Endometrial microvascular endothelial cells (primary cell): Measurements from ENCODE around the gene IL12RB2. TPM values are rescaled to one million over a fixed set of nuclear protein-coding genes. Genes with fewer than 3 reads are reported as not detected.
"Not testable (repeated sequence)": the region's sequence is repeated elsewhere in the genome, so short reads cannot be mapped to it uniquely, and the experiment has no call there.

Experiments used
- in situ Hi-C: cut with HindIII; loops from 2 replicates; pipeline ENCODE4 v1.10.0; 2017; ENCODE audit warnings: low sequenced_read_pairs, low pct_unique_long_range_greater_than_20kb; ENCODE audit errors: inconsistent ontology term
- total RNA-seq: library from RNA; depleted of rRNA; stranded (reverse); fragments of >200 nt; gene quantifications from one replicate; pipeline ENCODE4 v1.2.3, GENCODE V29; 2015; ENCODE audit errors: inconsistent ontology term

IL12RB2 gene
- total RNA-seq, 1 donor from 2014 or later: not detected

DNA sequence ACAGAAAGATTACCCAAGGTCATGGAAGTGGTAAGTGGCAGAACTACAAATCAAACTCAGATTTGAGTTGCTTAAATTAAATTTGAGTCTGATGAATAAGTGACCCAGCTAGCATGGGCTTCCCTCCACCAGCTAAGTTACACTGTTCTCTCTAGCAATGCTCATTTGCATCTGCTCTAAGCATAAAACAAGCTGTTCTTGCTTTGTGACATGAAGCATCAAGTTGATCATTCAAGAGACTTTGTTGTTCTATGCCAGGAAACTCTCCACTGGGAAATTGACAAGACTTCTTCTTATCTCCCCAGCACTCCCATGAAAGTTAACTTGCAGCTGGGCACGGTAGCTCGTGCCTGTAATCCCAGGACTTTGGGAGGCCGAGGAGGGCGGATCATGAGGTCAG lies 73.5 kb downstream of the IL12RB2 start:
- in situ Hi-C loops: no loop called here

DNA sequence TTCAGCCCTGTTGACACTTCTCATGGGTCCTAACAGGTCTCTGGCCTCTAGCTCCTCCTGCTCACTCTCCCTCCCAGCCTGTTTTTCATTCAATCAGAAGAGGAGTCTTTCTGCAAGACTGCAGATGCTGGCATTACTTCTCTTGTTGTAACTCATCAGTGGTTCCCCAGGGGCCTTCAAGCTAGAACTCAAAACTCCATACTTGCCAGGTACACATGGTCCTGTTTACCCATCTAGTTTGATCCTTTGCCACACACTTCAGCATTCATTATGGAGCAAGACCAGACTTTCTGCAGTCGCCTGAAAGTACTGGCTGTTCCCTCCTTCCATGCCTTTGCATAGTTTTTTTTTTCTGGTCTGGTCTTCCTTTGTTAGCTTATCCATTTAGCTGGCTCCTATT lies 74.6 kb downstream of the IL12RB2 start:
- in situ Hi-C loops: no loop called here

DNA sequence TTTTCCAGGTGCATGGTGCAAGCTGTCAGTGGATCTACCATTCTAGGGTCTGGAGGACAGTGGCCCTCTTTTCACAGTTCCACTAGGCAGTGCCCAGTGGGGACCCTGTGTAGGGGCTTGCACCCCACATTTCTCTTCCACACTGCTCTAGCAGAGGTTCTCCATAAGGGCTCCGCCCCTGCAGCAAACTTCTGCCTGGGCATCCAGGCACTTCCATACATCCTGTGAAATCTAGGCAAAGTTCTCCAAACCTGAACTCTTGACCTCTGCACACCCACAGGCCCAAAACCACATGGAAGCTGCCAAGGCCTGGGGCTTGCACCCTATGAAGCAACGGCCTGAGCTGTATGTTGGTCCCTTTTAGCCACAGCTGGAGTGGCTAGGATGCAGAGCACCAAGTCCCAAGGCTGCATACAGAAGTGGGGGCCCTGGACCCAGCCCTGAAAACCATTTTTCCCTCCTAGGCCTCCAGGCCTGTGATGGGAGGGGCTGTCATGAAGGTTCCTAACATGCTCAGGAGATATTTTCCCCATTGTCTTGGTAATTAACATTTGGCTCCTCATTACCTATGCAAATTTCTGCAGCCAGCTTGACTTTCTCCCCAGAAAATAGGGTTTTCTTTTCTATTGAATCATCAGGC lies 76.4 kb downstream of the IL12RB2 start:
- in situ Hi-C loops: no loop called here

- in situ Hi-C loops: no loop called here
Observed at GRCh38 chr1:67390041-67390887, 82.6 kb downstream of the IL12RB2 start.

GRCh38 chr1:67393240-67393639 lies 85.6 kb downstream of the IL12RB2 start:
- in situ Hi-C loops: no loop called here

DNA sequence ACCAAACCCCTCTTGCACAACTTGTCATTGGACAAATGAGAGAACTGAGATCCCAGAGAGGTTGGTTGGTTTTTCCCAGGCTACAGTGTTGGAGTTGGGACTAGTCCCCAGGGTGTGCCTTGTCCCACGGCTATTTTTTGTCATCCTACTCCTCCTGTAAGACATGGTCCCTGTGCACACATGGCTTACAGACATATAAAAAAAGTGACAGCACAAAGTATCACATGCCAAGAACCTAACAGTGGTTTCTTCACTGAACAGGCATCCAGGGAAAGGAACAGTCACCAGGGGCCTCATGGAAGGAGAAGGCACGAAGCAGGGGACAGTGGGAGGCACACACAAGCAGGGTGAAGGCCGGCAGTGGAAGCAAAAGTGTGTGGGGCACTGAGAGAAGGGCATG lies 86.1 kb downstream of the IL12RB2 start:
- in situ Hi-C loops: no loop called here

- in situ Hi-C loops: no loop called here
Observed at GRCh38 chr1:67394548-67394947, 86.9 kb downstream of the IL12RB2 start.

DNA sequence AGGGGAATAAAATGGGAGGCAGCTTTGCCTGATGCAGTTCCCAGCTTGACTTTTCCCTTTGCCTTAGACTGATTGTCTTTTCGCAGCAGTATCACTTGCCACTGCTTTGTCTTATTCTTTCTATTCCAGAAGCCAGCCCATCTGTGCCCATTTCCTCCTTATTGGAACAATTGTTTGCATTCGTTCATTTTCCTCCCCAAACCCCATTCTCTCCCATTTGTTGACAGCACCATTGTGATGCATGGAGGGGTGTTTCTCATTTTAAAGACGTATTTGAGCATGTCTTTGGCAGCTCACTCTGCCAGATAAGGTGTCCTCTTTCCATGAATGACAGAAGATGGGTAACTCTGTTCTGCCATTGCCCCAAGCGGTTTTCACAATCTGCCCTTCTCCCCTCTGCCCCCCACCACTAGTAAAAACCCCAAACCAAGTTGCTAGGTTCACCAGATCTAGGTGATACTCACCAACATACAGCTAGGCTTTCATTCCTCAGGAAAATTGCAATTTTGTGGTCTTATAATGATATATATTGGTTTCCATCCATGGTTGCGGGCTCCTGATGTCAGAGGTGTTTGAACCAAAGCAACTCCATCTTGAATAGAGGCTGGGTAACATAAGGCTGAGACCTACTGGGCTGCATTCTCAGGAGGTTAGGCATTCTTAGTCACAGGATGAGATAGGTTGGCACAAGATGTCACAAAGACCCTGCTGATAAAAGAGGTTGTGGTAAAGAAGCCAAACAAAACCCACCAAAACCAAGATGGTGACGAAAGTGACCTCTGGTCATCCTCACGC lies 91.7 kb downstream of the IL12RB2 start:
- in situ Hi-C loops: no loop called here

DNA sequence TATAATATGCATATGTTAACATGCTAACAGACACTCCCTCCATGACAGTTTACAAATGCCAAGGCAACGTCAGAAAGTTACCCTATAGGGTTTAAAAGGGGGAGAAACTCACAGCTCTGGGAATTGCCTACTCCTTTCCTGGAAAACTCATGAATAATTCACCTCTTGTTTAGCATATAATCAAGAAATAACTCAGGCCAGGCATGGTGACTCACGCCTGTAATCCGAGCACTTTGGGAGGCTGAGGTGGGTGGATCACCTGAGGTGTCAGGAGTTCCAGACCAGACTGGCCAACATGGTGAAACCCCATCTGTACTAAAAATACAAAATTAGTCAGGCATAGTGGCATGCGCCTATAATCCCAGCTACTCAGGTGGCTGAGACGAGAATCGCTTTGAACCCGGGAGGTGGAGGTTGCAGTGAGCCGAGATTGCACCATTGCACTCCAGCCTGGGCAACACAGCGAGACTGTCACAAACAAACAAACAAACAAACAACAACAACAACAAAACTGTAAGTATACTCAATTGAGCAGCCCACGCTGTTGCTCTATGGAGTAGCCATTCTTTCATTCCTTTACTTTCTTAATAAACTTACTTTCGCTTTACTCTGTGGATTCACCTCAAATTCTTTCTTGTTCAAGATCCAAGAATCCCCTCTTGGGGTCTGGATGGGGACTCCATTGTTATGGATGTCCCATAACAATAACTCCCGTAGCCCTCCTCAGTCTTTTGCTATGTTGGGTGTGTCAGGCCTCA lies 92.5 kb downstream of the IL12RB2 start:
- in situ Hi-C loops: not testable (repeated sequence)

DNA sequence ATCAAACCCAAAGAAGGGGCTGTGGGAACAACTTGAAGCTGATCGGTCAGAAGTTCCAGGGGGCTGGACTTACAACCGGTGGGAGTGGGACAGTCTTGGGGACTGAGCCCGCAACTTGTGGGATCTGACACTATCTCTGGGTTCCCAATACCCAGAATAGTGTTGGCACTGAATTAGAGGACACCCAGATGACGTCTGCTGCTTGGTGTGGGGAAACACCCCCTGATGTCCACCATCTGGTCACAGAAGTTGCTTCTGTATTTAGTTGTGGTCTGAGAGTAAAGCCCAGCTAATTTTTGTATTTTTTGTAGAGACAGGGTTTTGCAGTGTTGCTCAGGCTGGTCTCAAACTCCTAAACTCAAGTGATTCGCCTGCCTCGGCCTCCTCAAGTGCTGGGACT lies 93.8 kb downstream of the IL12RB2 start:
- in situ Hi-C loops: no loop called here

- in situ Hi-C loops: no loop called here
Observed at GRCh38 chr1:67404212-67404620, 96.5 kb downstream of the IL12RB2 start.

- in situ Hi-C loops: no loop called here
Observed at GRCh38 chr1:67405473-67406245, 98.0 kb downstream of the IL12RB2 start.

GRCh38 chr1:67407498-67407897 lies 99.8 kb downstream of the IL12RB2 start:
- in situ Hi-C loops: no loop called here

- in situ Hi-C loops: no loop called here
Observed at GRCh38 chr1:67408148-67408547, 100.5 kb downstream of the IL12RB2 start.

GRCh38 chr1:67413101-67413500 lies 105.4 kb downstream of the IL12RB2 start:
- in situ Hi-C loops: not testable (repeated sequence)

DNA sequence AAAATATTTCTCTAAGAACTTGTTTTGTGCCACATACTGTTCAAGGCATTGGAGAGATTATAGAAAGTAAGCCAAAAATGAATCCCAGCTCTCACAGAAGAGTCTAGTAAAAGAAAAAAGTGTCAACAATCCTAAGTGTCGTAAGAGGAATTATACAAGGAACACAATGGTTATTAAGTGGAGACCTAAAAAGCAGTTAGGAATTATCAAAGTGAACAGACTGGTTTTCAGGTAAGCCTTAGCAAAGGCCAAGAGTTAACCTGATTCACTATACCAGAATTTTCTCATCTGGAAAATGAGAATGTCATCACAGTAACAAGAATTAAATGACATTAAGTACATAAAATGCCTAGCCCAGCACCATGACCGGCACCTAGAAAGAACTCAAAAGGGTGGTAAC lies 106.9 kb downstream of the IL12RB2 start:
- in situ Hi-C loops: no loop called here

- in situ Hi-C loops: no loop called here
Observed at GRCh38 chr1:67415041-67415440, 107.4 kb downstream of the IL12RB2 start.

GRCh38 chr1:67417733-67418132 lies 110.1 kb downstream of the IL12RB2 start:
- in situ Hi-C loops: not testable (repeated sequence)
